Heart right ventricle (tissue), 16 donors: Measurements from ENCODE around the gene METTL26. TPM values are rescaled to one million over a fixed set of nuclear protein-coding genes. Genes with fewer than 3 reads are reported as not detected.

Experiments
- ATAC-seq, 8 donors: fragments of 200-7000 bp; cut with Tn5 transposase; one replicate each; pipeline ENCODE4 v1.9.1; 2020; ENCODE audit warnings: mild to moderate bottlenecking in 8 of 8, moderate library complexity in 8 of 8, moderate number of reproducible peaks in 1 of 8
- DNase-seq, 2 donors: peaks; one replicate each; pipeline ENCODE4 v3.0.0-alpha.2; 2020
- H3K27ac ChIP-seq, 10 donors: fragments of 200-600 bp; sonication (generic) in 2 of 10; one replicate each; pipeline versions ENCODE4 v1.5.0 to v1.8.0; 2020 to 2022; ENCODE audit warnings: mild to moderate bottlenecking in 3 of 10
- H3K27me3 ChIP-seq, 7 donors: fragments of 200-600 bp; one replicate each; pipeline ENCODE4 v1.8.0; 2021 to 2022; ENCODE audit warnings: mild to moderate bottlenecking in 2 of 7
- H3K36me3 ChIP-seq, 9 donors: fragments of 200-600 bp; sonication (generic) in 1 of 9; one replicate each; pipeline versions ENCODE4 v1.5.0 to v1.8.0; 2020 to 2022; ENCODE audit warnings: mild to moderate bottlenecking in 2 of 9
- H3K4me1 ChIP-seq, 9 donors: fragments of 200-600 bp; sonication (generic) in 1 of 9; one replicate each; pipeline versions ENCODE4 v1.5.0 to v1.8.0; 2020 to 2022; ENCODE audit warnings: mild to moderate bottlenecking in 4 of 9
- H3K4me3 ChIP-seq, 10 donors: fragments of 200-600 bp; sonication (generic) in 2 of 10; one replicate each; pipeline versions ENCODE4 v1.5.0 to v1.8.0; 2020 to 2022; ENCODE audit warnings: mild to moderate bottlenecking in 7 of 10, moderate library complexity in 2 of 10
- H3K9me3 ChIP-seq, 11 donors: fragments of 200-600 bp in 10 of 11; sonication (generic) in 2 of 11; one replicate each; pipeline versions ENCODE4 v1.5.0 to v1.8.0; 2013 to 2022; ENCODE audit warnings: mild to moderate bottlenecking in 2 of 11, control low read depth in 1 of 11, moderate library complexity in 1 of 11
- WGBS, 2 donors: extraction: QIAGEN DNeasy Blood & Tissue Kit; methylation state at CpG; one replicate each; pipeline ENCODE4 v1.1.7; 2013; ENCODE audit warnings: inconsistent platforms in 1 of 2; 5-methylcytosine and 5-hydroxymethylcytosine counted together
- intact Hi-C, 10 donors: fragments of 100-400 bp; cut with DNase I; formaldehyde crosslinking; loops; one replicate each; pipeline versions ENCODE4 v1.11.1 to v1.14.2; 2022
- polyA plus RNA-seq, 2 donors: library from polyadenylated mRNA; stranded (reverse); fragments of 200-250 nt; gene quantifications; one replicate each; pipeline ENCODE4 v1.2.3, GENCODE V29; 2013
- total RNA-seq, 10 donors: library from RNA; stranded (reverse); fragmentation: NEBNext Ultra II Directional in 3 of 10; extraction: Animal tissue kit (Norgen Biotek cat#: 25700) in 3 of 10; gene quantifications; one replicate each; pipeline versions ENCODE4 v1.2.1 to v1.2.4, GENCODE V29; 2021 to 2023
- TF ChIP-seq, protein P1 (sequence below), 9 donors: fragments of 200-600 bp; sonication (generic) in 2 of 9; IDR thresholded peaks; one replicate each; pipeline versions ENCODE4 v1.5.0 to v1.8.0; 2021 to 2022; ENCODE audit warnings: antibody characterized with exemption in 9 of 9, mild to moderate bottlenecking in 5 of 9, moderate library complexity in 1 of 9
- donor health status: Arrhythmogenic right ventricular cardiomyopathy.
- donor health status: ischemic (EF 13 %, LVEDD 7.1; RV severe dilation, severe dysfunction).
- donor health status: healthy with polysubstance abuse.
- donor health status: DM: no; HTN: yes; CAD: no.
- donor health status: DM: no; HTN: no; CAD: no.
- donor health status: ischemic (EF 25% LVEDD 6.9; RV normal size, moderate dysfunction).
- donor health status: ischemic (EF 25% LVEDD 5.7; RV mildly dilated, moderate dysfunction).
- donor health status: healthy.
- donor health status: DM: yes; HTN: yes; CAD: no.
- donor health status: Ischemic cardiomyopathy.
- donor health status: ischemic (EF 35%, LVEDD 5.7; RV mildly dilated, moderate dysfunction).
- donor health status: nonischemic (EF 11% LVEDD 7.7; RV severe dilation, severe dysfunction).
- donor health status: DM: yes; HTN: yes; CAD: no.
- donor health status: PGD.
- donor health status: ischemic (EF 29% LVEDD 5.4; RV normal size, mild dysfunction).
- donor health status: nonischemic (EF 23%, LVEDD 6.1; RV moderate dilation, normal function).

METTL26 gene
- total and polyA plus RNA-seq, 12 donors, result 34.5 to 237 (median 44.8) TPM

DNA sequence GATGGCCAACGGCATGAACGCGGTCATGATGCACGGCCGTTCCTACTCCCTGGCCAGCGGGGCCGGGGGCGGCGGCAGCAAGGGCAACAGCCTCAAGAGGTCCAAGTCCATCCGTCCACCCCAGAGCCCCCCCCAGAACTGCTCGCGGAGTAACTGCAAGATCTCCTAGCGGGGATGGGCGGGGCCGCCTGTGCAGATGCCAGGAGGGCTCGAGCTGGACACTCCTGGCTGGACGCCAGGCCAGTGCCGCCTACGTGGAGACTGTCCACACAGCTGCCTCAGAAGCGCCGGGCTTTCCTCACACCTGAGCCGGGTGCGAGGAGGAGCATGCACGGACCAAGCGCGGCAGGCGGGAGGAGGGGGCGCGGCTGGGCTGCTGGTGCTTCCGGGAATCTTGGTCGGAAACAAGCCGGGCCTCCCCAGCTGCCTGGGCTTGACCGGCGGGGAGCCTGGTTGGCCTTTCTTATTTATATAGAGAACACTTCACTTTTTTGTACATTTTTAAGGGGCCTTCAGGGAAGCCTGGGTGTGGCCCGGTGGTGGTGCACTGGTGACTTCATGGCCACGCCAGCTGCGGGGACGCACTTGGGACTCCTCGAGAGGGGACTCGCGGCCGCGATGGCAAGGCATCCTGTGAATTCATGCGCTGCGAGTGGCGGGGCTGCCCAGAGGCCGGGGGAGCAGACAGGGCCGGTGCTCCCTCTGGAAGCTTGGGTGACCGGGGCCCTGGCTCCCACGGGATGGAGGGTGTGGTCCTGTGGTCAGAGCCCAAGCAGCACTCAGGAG lies 8.5 kb downstream of the METTL26 start:
- TF ChIP-seq, protein P1, sequence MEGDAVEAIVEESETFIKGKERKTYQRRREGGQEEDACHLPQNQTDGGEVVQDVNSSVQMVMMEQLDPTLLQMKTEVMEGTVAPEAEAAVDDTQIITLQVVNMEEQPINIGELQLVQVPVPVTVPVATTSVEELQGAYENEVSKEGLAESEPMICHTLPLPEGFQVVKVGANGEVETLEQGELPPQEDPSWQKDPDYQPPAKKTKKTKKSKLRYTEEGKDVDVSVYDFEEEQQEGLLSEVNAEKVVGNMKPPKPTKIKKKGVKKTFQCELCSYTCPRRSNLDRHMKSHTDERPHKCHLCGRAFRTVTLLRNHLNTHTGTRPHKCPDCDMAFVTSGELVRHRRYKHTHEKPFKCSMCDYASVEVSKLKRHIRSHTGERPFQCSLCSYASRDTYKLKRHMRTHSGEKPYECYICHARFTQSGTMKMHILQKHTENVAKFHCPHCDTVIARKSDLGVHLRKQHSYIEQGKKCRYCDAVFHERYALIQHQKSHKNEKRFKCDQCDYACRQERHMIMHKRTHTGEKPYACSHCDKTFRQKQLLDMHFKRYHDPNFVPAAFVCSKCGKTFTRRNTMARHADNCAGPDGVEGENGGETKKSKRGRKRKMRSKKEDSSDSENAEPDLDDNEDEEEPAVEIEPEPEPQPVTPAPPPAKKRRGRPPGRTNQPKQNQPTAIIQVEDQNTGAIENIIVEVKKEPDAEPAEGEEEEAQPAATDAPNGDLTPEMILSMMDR (IDR thresholded peaks at IDR 0.05), result no peak
- 81 to 86% methylated on average over 50 of the region's 50 CpGs for WGBS, 2 donors
- intact Hi-C loops, result no loop called here
- Histone ChIP-seq H3K36me3 (peaks cover 0 to 42% (median 9%) of the 10 kb centered on the region in 9 donors), H3K27ac (no peak overlapping the region), H3K27me3 (no peaks in the 10 kb centered on the region), H3K4me3 (no peak overlapping the region), H3K4me1 (peaks cover 14 to 28% (median 21%) of the 10 kb centered on the region in 9 donors), H3K9me3 (no peaks in the 10 kb centered on the region)
- no peak for ATAC-seq
- no peak for DNase-seq

DNA sequence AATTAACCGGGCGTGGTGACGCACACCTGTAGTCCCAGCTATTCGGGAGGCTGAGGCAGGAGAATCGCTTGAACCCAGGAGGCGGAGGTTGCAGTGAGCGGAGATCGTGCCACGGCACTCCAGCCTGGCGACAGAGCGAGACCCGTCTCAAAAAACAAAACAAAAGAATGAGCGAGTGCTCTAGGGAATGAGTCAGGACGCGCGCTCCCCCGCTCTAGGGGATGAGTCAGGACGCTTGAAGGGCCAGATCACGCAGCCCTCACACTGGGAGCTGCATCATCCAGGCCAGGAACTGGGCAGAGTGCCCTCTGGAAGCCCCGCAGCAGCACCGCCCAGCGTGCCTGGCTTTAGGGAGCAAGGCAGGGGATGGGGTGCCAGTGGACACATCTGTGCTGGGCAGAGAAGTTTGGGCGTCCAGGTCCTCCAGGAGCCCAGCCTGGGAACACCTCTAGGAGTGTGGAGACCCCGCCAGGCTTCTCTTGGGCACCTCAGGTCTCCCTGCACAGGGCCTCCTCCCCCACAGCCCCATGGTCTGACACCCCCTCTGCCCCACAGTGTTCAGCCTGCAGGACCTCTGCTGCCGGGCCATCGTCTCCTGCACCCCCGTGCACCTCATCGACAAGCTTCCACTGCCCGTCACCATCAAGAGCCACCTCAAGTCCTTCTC lies 9.2 kb downstream of the METTL26 start:
- no peak overlapping the region for H3K27ac ChIP-seq
- TF ChIP-seq, protein P1 (IDR thresholded peaks at IDR 0.05), result no peak
- intact Hi-C loops, result no loop called here

DNA sequence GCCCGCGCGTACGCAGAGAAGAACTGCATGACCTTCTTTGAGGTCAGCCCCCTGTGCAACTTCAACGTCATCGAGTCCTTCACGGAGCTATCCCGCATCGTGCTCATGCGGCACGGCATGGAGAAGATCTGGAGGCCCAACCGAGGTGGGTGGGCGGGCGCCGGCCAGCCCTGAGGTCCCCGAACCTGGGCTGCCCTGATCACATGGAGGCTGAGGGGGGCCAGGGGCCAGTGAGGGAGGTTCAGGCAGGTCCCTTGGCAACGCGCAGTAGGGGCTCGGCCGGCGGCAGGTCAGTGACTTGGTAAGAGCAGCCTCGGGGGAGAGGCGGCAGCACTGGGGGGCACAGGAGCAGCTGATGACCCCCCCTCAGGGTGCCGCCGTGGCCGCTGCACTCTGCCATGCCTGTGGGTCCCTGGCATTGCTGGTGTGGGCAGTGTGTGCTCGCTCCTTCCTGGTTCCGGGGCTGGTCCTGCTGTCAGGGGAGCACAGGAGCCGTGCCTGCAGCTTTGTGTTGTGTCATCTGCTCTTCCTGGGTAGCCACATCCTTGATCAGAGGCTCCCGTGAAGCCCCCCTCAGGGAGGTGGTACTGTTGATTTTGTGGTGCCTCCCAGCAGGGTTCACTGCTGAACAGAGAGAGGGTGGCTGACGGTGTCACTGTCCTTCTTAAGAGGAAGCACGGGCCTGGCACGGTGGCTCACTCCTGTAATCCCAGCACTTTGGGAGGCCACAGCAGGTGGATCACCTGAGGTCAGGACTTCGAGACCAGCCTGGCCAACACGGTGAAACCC lies 9.9 kb downstream of the METTL26 start:
- Histone ChIP-seq H3K4me3 (no peak overlapping the region), H3K9me3 (no peaks in the 10 kb centered on the region), H3K4me1 (peaks cover 14 to 24% (median 18%) of the 10 kb centered on the region in 9 donors), H3K36me3 (peaks cover 0 to 41% (median 9%) of the 10 kb centered on the region in 9 donors), H3K27ac (no peak overlapping the region), H3K27me3 (no peaks in the 10 kb centered on the region)
- intact Hi-C loops, result no loop called here
- no peak for ATAC-seq
- WGBS, 2 donors, result 94 to 96% methylated on average over 35 of the region's 35 CpGs
- DNase-seq, result no peak
- TF ChIP-seq, protein P1 (IDR thresholded peaks at IDR 0.05), result no peak

More for the DNA sequence above, 9.2 kb downstream of the METTL26 start:
- ATAC-seq, result no peak
- DNase-seq, result no peak
- Histone ChIP-seq H3K4me3 (no peak overlapping the region), H3K9me3 (no peaks in the 10 kb centered on the region), H3K36me3 (peaks cover 0 to 41% (median 9%) of the 10 kb centered on the region in 9 donors), H3K27me3 (no peaks in the 10 kb centered on the region), H3K4me1 (peaks cover 14 to 28% (median 21%) of the 10 kb centered on the region in 9 donors)
- 90 to 96% methylated on average over 28 to 29 of the region's 29 CpGs for WGBS, 2 donors
